Measurements from ENCODE around the gene JSRP1.

JSRP1 gene, protein sequence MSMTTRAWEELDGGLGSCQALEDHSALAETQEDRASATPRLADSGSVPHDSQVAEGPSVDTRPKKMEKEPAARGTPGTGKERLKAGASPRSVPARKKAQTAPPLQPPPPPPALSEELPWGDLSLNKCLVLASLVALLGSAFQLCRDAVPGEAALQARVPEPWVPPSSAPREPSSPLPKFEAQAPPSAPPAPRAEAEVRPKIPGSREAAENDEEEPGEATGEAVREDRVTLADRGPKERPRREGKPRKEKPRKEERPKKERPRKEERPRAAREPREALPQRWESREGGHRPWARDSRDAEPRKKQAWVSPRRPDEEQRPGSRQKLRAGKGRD

GRCh38 chr19:2255982-2256685, at the start of gene JSRP1:
Gene JSRP1 (minus strand): TSS chr19:2256417. CDS start chr19:2255314, 1,103 bp downstream.
- no peak for ATAC-seq

DNA sequence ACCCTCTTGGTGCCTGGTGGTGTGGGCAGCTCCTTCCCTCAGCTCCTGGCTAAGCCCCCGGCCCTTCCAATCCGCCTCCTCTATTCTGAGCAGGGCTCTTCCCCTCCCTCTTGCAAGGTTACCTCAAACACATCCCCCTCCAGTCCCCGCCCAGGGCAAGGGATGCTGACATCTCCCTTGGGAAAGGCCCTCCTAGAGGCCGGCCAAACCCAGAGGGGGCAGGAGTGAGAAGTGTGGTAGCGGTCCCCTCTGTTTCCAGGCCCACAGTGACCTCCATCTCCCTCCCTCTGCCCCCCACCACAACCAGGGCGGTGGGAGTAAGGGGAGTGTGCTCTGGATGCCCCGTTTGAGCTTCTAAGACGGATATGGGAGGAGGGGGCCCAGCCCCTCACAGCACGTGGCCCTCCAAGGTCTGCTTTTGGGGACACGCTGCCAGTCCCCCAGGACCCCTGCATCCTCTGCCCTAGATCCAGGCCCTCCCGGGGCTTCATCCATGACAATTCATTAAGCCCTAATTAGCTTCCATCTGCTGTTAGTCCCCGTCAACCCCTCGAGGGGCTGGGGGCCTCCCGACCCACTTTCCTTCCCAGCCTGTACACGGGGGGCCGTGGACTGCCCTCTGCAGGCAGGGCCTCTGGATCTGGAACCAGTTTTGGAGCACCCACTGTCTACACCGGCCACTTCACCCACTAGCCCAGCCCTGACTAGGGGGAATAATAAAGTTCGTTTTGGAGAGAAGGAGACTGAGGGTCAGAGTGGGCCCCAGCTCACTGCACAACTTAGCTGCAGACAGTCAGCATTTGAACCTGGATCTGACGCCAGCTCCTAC, 49.4 kb upstream of the JSRP1 start:
- ATAC-seq, result no peak

DNA sequence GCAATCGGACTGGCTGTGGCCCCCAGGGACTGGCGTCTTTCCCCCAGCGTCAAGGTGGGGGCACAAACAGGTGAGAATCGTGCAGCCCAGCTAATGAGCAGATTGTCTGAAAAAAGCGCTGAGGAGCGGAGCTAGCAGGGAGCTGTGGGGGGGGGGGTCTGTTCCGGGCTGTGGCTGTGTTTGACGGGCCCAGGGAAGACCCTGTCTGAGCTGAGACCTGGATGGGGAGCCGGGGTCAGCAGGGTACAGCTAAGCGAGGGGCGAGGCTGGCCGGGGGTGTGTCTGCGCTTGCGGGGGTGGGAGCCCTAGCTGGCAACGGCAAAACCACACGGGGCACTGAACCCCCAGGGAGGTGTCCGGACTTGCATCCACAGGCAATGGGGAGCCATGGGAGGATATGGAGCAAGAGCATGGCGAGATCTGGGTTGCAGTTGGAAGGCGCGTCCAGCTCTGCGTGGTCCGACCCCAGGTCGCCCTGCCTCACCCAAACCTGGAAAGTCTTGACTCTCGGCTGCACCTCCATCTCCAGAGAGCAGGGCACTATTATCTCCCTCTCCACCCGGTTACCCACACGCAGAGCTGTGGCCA, 47.1 kb upstream of the JSRP1 start:
- ATAC-seq, result no peak

DNA sequence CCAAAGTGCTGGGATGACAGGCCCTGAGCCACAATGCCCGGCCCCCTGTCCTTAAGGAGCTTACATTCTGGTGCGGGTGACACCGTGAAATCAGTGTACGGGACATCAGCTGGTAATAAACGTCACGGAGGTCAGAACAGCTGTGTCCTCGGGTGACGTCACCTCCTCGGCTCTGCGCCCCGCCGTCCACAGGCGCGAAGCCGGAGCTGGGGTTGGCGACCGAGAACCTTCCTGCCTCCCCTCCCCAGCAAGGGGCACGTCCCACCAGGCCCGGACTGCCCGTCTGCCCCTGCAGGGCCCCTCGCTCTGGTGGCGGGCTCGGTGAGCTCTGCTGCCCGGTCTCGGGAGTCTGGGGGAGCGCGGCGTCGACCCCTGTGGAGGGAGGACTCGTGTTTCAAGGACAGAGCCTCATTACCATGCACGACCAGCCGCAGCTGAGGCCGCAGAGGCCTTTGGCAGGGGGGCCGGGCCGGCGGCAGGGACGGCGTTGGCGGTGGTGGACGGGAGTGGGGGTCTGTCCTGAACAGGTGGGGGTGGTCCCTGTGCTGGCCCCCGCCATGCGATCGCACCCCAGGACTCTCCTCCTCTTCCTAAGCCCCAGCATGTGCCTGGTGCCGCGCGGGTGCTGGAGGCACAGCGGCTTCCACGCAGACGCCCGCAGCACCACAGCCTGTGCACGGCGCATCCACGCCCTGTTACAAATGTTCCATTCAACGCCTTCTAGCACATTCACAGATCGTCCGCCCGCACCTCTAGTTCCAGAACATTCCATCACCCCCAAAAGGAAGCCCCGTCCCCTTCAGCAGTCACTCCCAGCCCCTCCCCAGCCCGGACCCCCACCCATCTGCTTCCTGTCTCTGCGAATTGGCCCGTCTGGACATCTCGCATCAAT, 46.3 kb upstream of the JSRP1 start:
- peak in 1 of 2 donors; percentile 25 for ATAC-seq

DNA sequence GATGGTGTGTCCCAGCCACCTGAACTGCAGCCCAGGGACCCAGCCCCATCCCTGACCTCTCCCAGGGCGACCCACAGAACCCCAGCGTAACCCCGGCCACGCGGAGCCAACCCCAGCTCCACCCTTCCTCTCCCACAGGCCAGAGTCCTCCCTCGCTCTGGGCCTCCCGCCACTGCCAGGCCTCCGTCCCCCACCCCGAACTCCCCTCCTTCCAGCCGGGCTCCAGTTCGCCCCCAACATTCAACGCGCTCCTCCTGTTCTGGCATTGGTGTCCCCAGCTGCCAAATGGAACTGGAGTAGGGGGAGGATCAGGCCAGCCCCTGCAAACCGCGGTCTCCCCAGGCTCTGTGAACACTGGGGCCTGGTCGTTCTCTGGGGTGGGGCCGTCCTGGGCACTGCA, 44.3 kb upstream of the JSRP1 start:
- ATAC-seq, result no peak

GRCh38 chr19:2296141-2296540, 39.9 kb upstream of the JSRP1 start:
- ATAC-seq, result no peak

GRCh38 chr19:2294687-2295335, 38.6 kb upstream of the JSRP1 start:
- no peak for ATAC-seq

GRCh38 chr19:2291185-2291751, 35.1 kb upstream of the JSRP1 start:
- ATAC-seq, result no peak

- ATAC-seq, result peak; percentile 22 to 30
Measured at GRCh38 chr19:2290441-2291184, 34.4 kb upstream of the JSRP1 start.

DNA sequence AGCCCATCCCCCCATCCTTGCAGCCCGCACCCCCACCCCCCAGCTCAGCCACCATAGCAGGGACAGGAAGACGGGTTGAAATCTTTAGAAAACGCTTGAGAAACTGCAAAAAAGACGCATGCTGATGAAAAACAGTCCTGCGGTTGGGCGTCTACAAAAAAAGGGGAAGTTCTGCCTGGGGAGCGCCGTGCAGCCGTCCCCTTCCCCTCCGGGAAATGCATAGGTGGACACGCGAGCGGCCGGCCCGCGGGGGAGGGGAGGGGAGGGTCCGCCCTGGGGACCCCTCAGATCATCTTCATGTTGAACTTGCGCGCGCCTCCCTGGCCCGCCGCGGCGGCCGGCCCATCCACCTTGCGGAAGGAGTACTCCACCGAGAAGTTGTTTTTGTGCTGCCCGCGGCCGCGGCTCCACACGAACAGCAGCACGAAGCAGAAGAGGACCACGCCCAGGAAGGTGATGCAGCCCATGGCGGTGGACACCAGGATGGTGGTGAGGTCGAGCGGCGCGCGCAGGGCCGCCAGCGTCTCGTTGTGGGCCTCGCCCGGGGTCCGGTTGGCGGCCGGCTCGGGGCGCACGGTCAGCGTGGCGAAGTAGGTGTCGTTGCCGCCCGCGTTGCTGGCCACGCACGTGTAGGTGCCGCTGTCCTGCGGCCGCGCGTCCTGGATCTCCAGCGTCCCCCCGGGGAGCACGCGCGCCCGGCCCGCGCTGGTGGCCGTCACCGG, 33.7 kb upstream of the JSRP1 start:
- peak; percentile 54 to 71 for ATAC-seq

DNA sequence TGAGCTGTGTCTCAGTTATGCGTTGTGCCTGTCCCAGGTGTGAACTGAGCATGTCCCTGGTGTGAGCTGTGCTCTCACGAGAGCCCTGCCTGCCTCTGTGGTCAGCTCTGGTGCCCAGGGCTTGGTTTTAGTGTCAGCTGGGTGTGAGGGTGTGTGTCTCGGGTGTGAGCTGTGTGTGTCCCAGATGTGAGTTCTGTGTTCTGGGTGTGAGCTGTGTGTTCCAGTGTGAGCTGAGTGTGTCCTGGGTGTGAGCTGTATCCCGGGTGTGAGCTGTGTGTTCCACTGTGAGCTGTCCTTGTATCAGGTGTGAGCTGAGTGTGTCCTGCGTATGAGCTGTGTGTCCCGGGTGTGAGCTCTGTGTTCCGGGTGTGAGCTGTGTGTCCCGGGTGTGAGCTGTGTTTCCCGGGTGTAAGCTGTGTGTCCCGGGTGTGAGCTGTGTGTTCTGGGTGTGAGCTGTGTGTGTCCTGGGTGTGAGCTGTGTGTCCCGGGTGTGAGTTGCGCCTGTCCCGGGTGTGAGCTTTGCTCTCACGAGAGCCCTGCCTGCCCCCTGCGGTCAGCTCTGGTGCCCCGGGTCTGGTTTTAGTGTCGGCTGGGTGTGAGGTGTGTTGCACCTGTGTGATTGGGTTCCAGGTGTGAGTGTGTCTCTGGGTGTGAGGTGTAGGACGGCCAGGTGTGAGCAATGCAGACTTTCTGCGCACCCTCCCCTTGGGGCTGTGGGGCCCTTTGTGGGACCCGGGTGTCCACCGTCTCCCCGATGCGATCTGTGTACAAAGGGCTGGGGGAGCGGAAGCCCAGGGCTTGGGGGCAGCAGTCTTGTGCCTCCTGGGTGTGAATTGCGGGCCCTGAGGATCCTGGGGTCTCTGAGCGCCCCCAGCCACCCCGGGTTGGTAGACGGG, 32.8 kb upstream of the JSRP1 start:
- peak in 1 of 2 donors; percentile 2 for ATAC-seq

GRCh38 chr19:2288338-2288817, 32.2 kb upstream of the JSRP1 start:
- ATAC-seq, result no peak

- ATAC-seq, result no peak
Measured at GRCh38 chr19:2287585-2288337, 31.5 kb upstream of the JSRP1 start.

- no peak for ATAC-seq
Measured at GRCh38 chr19:2286402-2287140, 30.4 kb upstream of the JSRP1 start.

GRCh38 chr19:2283835-2284507, 27.8 kb upstream of the JSRP1 start:
- no peak for ATAC-seq

DNA sequence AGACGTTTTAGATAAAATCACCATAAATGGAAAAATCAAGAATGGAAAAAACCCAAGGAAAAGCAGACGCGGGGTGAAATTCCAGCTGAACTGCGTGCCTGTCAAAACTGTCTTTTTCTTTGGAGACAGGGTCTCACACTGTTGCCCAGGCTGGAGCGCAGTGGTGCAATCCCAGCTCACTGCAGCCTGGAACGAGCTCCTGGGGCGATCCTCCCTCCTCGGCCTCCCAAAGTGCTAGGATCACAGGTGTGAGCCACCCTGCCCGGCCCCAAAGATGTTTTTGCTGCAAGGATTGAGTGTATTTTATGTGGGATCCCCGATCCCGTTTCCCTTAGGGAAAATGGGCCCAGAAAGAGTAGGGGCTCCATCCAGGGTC, 26.6 kb upstream of the JSRP1 start:
- no peak for ATAC-seq
